Stimulated activated CD4-positive, alpha-beta T cell treated with anti-CD3 and anti-CD28 coated beads, Interleukin-4, amount 100 ng/mL, for 24 hours (primary cell): Measurements from ENCODE around the gene HES3.

ENCODE experiments used
- DNase-seq: peaks from one replicate; pipeline ENCODE4 v3.0.0-alpha.2; 2020

Gene HES3

DNA sequence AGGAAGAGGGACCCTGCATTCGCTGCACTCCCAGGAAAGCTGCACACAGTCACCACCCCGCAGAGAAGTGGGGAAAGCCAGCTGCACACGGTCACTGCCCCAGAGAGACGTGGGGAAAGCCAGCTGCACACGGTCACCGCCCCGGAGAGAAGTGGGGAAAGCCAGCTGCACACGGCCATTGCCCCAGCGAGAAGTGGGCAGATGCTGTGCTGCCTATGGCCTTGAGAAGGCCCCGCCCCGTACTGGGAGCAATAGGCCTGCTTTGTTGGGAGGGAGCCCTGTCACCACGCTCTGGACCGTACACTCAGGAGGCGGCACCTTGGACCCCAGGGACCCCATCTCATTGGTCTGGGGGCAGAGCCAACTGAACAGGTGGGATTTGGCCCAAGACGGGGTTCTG, 21.2 kb downstream of the HES3 start:
- no peak for DNase-seq

DNA sequence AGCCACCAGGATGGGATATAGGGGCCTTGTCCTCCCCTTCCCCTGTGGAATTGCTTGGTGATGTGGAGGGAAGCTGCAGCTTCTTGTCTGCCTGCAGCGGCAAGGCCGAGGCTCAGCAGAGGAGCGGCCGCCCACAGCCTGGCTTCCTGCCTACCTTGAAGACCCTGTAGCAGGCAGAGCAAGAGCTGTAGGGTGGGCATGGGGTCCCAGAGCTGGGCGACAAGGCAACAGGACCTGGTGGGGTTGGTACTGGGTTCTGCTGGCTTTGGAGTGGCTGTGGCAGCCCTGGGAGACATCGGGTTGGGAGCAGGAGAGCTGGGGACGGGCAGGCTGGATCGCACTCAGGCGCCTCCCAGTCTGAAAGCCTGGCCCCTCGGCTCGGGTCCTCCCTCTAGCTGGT, 22.7 kb downstream of the HES3 start:
- no peak for DNase-seq

DNA sequence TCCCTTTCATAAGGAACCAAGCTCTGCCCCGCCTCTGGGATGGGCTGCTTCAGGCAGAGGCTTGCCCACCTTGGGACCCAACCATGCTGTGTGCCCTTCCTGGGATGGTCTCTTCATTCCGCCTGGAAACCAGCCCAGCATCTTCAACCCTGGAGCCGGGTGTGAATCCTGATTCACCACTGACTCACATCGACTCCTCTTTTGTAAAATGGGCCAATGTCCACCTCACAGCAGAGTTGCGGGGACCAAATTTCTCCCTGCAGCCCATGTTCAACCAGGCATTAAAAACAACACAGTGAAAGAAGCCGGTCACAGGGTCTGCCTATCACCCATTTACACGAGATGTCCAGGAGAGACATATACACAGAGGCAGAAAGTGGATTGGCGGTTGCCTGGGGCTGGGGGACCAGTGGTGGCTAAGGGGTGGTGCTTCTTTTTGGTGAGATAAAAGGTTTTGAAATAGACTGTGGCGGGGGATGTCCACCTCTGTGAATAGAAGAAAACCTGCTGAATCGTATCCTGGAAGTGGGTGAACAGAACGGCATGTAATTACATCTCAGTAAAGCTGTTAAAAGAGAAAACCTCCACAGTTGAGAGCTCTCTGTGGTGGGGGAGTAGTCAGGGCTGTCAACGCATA, 23.8 kb downstream of the HES3 start:
- no peak for DNase-seq

- DNase-seq, result no peak
Observed at GRCh38 chr1:6268415-6268814, 24.4 kb downstream of the HES3 start.

- DNase-seq, result no peak
Observed at GRCh38 chr1:6269296-6269695, 25.3 kb downstream of the HES3 start.

- no peak for DNase-seq
Observed at GRCh38 chr1:6269720-6270400, 25.9 kb downstream of the HES3 start.

- DNase-seq, result no peak
Observed at GRCh38 chr1:6270401-6270800, 26.4 kb downstream of the HES3 start.

DNA sequence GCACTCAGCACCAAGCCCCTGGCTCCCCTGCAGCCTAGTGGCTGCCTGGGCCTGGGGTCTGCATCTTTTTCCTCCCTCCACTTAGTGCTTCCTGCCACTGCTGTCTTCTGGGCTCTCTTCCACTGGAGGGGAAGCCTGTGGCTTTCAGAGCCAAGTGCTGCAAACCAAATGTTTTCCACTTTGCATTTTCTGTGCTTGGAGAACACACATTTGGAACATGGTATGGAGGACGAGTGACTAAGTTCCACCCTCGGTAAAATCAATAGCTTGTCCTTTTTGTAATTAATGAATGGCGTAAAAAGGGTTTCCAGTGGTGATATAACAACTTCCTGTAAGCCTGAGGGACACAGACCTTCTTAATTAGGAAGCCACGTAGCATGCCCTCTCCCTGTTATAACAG, 27.0 kb downstream of the HES3 start:
- DNase-seq, result no peak

DNA sequence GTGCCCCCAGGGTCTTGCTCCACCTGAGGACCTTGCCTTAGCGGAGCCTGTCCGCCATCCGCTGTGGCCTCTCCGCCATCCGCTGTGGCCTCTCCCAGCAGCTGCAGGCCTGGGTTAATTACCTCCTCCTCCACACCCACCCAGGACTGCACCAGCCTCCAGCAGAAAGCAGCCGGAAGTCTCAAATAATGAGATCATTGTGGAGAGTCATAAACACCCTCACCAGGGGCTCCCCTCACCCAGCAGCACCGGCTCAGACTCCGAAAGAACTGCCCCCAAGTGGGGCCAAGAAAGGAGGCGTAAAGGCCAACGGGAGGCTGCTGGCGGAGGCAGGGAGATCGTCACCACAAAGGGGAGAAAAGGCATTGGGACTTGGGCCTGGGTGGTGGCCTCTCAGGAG, 27.6 kb downstream of the HES3 start:
- no peak for DNase-seq

DNA sequence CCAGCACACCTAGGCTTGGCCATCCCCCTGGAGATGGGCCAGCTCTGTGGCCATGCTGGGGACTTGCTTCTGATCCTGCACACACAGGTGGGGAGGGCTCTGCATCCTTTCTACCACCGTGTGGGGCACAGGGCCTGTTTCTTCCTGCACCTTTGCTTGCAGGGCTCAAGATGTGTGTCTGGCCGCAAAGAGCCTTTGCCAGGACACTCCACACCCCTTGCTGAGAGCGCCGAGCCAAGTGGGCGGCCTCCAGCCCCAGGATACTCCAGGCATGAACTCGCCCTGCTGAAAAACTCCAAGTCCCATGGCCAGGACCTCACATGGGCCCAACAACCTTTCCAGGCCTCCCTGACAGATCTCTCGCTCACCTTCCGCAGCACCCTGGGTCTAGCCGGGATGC, 28.5 kb downstream of the HES3 start:
- DNase-seq, result no peak

DNA sequence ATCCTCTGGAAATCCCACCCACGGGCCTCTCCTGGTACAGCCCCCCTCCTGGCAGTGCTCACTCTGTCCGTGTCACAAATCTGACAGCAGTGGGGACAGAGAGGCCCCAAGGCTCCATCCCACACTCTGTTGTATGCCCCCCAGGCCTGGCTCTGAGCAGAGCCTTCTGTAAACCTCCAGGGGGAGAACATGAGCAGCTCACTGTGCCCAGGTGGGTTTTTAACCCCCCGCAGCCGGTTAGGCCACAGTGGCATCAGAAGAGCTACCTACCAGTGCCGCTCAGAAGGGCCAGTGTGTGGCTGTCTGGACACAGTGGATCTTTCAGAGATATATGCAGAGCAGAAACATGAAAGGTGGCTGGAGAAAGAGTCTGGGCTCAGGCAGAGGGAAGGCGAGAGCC, 28.9 kb downstream of the HES3 start:
- no peak for DNase-seq

- no peak for DNase-seq
Observed at GRCh38 chr1:6273380-6273891, 29.5 kb downstream of the HES3 start.

- DNase-seq, result no peak
Observed at GRCh38 chr1:6274102-6274501, 30.1 kb downstream of the HES3 start.

- no peak for DNase-seq
Observed at GRCh38 chr1:6274622-6275139, 30.7 kb downstream of the HES3 start.

- DNase-seq, result no peak
Observed at GRCh38 chr1:6275826-6276782, 32.1 kb downstream of the HES3 start.

DNA sequence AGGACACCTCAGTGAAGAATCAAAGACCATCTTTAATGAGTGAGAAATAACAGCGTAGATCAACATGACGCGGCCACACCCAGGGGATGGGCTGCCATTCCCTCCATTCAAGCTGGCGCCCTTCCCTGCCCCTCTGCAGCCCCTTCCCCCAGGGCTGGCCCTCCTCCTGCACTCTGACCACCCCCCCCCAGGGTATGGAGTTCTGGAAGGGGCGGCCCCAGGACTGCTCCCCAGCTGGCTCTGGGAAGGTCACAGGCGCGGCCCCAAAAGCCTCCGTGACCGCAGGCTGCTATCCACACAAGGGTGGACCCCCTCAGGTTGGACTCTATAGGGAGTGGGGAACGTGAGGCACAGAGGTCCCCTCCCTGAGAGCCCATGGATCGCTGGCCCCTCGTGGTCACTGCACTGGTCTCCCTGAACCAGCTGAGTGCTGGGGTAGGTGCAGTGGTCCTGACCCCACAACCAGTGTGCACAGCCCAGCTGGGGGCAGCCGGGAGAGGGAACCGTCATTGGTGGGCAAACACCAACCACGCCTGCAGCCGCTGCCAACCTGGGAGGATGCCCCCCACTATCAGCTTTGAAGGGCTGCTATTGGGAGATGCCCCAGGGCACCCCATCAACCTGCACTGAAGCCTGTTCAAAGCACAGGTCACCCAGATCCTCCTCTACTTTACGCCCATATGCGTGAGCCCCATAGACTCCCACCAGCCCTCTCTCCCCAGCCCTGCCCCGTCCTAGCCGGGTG, 33.0 kb downstream of the HES3 start:
- DNase-seq, result no peak

GRCh38 chr1:6278263-6278662, 34.3 kb downstream of the HES3 start:
- no peak for DNase-seq

GRCh38 chr1:6279066-6279465, 35.1 kb downstream of the HES3 start:
- no peak for DNase-seq

DNA sequence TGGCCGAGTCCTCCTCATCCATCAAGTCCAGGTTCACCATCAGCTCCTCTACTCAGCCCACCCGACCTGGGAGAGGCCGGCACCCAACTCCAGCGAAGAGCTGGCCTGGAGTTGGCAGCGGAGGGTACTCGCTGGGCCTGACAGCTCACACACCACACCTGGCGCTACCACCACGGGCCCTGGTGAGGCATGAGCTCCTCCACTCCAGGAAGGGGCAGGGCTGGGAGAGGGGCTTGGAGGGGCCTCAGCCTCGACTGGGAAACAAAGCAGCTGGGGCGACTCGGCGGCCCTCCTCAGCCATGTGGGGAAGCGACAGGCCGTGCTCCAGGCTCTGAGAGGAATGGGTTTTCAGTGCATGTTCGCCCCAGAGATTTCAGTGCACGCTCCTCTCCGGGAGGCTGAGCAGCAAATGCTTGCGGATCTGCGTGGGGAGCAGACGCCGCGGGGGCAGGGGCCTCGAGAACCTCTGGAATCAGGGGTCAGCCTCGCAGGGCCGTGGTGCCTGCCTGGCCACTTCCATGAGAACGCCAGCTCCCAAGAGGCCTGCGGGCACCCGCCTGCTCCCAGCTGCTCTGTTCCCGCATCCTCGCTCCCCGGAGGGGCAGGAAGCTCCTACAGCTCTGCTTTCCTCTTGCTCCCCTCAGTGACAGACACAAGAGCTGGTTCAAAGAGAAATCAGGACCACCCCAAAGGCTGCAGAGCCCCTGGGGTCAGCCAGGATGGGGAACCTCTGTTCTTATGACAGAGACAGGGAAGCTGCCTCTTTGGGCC, 35.8 kb downstream of the HES3 start:
- DNase-seq, result no peak

- no peak for DNase-seq
Observed at GRCh38 chr1:6280761-6281451, 36.9 kb downstream of the HES3 start.
